WTC11 (cell line): ENCODE measurements around the gene ARHGAP28. TPM values are rescaled to one million over a fixed set of nuclear protein-coding genes. Genes with fewer than 3 reads are reported as not detected.
A peak's percentile ranks its signal among the peaks of the same experiment; 100 is the strongest.

ENCODE experiments used
- ATAC-seq: fragments of 200-7000 bp; cut with Tn5 transposase; 2 replicates; pipeline ENCODE4 v1.10.0; 2021; ENCODE audit warnings: mild to moderate bottlenecking, moderate library complexity
- CTCF ChIA-PET: fragments of 300-600 bp; sonication (Branson Sonifier 250); formaldehyde crosslinking; loops from one replicate; lab custom pipeline; 2021; ENCODE audit warnings: antibody characterized with exemption; lab: Charles Lee
- POLR2A ChIA-PET: fragments of 350-600 bp; sonication (Branson Sonifier 250); formaldehyde crosslinking; loops from one replicate; lab custom pipeline; 2021; ENCODE audit warnings: antibody characterized with exemption; lab: Charles Lee
- DNase-seq: peaks from one replicate; pipeline ENCODE4 v3.0.0; 2021; ENCODE audit warnings: low spot score
- H3K27ac Mint-ChIP-seq: 2 replicates; pipeline ENCODE4 v1.8.0; 2021; ENCODE audit warnings: mixed read lengths
- H3K27me3 Mint-ChIP-seq: 2 replicates; pipeline ENCODE4 v1.8.0; 2021; ENCODE audit warnings: low read depth, mild to moderate bottlenecking, moderate library complexity, mixed read lengths
- H3K36me3 Mint-ChIP-seq: 2 replicates; pipeline ENCODE4 v1.8.0; 2021; ENCODE audit warnings: mixed read lengths
- H3K4me1 Mint-ChIP-seq: 2 replicates; pipeline ENCODE4 v1.8.0; 2022; ENCODE audit warnings: mixed read lengths
- H3K4me3 Mint-ChIP-seq: 2 replicates; pipeline ENCODE4 v1.8.0; 2021; ENCODE audit warnings: mild to moderate bottlenecking, moderate library complexity, mixed read lengths
- H3K9me3 Mint-ChIP-seq: 2 replicates; pipeline ENCODE4 v1.8.0; 2021; ENCODE audit warnings: mixed read lengths
- ATF3 ChIP-seq: sonication (generic); formaldehyde crosslinking; conservative IDR thresholded peaks from 2 replicates; pipeline ENCODE4 v1.8.1; 2022; ENCODE audit warnings: mild to moderate bottlenecking, missing genetic modification reagents
- CREB1 ChIP-seq: sonication (generic); formaldehyde crosslinking; IDR thresholded peaks from 2 replicates; pipeline ENCODE4 v1.8.0; 2023; ENCODE audit warnings: mild to moderate bottlenecking, missing genetic modification reagents
- FOXP1 ChIP-seq: sonication (generic); formaldehyde crosslinking; IDR thresholded peaks from 2 replicates; pipeline ENCODE4 v1.8.0; 2022; ENCODE audit warnings: missing genetic modification reagents, mild to moderate bottlenecking, moderate library complexity, borderline replicate concordance
- HMGXB4 ChIP-seq: sonication (generic); formaldehyde crosslinking; IDR thresholded peaks from 2 replicates; pipeline ENCODE4 v1.8.1; 2023; ENCODE audit warnings: mild to moderate bottlenecking, moderate library complexity, missing genetic modification reagents
- KAT7 ChIP-seq: sonication (generic); formaldehyde crosslinking; IDR thresholded peaks from 2 replicates; pipeline ENCODE4 v1.8.1; 2023; ENCODE audit warnings: missing genetic modification reagents, mild to moderate bottlenecking, borderline replicate concordance
- MAX ChIP-seq: sonication (generic); formaldehyde crosslinking; IDR thresholded peaks from 2 replicates; pipeline ENCODE4 v1.8.0; 2022; ENCODE audit warnings: mild to moderate bottlenecking, missing genetic modification reagents
- MXD4 ChIP-seq: fragments of 250-450 bp; sonication (Bioruptor Pico); IDR thresholded peaks from 2 replicates; pipeline ENCODE4 v1.8.0; 2021; ENCODE audit warnings: mild to moderate bottlenecking, moderate library complexity, borderline replicate concordance
- NFE2L1 ChIP-seq: sonication (generic); formaldehyde crosslinking; IDR thresholded peaks from 2 replicates; pipeline ENCODE4 v1.8.1; 2023; ENCODE audit warnings: missing genetic modification reagents
- NR1H2 ChIP-seq: sonication (generic); formaldehyde crosslinking; IDR thresholded peaks from 2 replicates; pipeline ENCODE4 v1.9.0; 2021; ENCODE audit warnings: mild to moderate bottlenecking, moderate library complexity, missing genetic modification reagents
- PREB ChIP-seq: sonication (generic); formaldehyde crosslinking; IDR thresholded peaks from 2 replicates; pipeline ENCODE4 v1.8.1; 2022; ENCODE audit warnings: mild to moderate bottlenecking, missing genetic modification reagents, moderate library complexity, borderline replicate concordance
- RELA ChIP-seq: sonication (generic); formaldehyde crosslinking; IDR thresholded peaks from 2 replicates; pipeline ENCODE4 v1.8.1; 2022; ENCODE audit warnings: missing genetic modification reagents, mild to moderate bottlenecking, borderline replicate concordance
- USF2 ChIP-seq: sonication (generic); formaldehyde crosslinking; IDR thresholded peaks from 2 replicates; pipeline ENCODE4 v1.8.1; 2023; ENCODE audit warnings: mild to moderate bottlenecking, missing genetic modification reagents, moderate library complexity
- ZMAT4 ChIP-seq: fragments of 250-450 bp; sonication (Bioruptor Pico); IDR thresholded peaks from 2 replicates; pipeline ENCODE4 v1.9.0; 2021; ENCODE audit warnings: mild to moderate bottlenecking
- ZNF281 ChIP-seq: sonication (generic); formaldehyde crosslinking; IDR thresholded peaks from 2 replicates; pipeline ENCODE4 v1.8.0; 2023; ENCODE audit warnings: mild to moderate bottlenecking, missing genetic modification reagents
- ZNF512 ChIP-seq: sonication (generic); formaldehyde crosslinking; IDR thresholded peaks from 2 replicates; pipeline ENCODE4 v1.8.1; 2022; ENCODE audit warnings: missing genetic modification reagents, borderline replicate concordance
- total RNA-seq: library from RNA; stranded (reverse); gene quantifications from 3 replicates; pipeline ENCODE4 v1.2.3, GENCODE V29; 2021

ARHGAP28 gene
- total RNA-seq, 1 experiment from 2014 or later, result 14.8 TPM

GRCh38 chr18:6949800-6950586 lies 220.5 kb downstream of the ARHGAP28 start (continued):
- no peak for TF ChIP-seq ZNF512 (CRISPR knock-in tag)
- TF ChIP-seq ZNF281 (CRISPR knock-in tag), result no peak
- TF ChIP-seq NFE2L1 (CRISPR knock-in tag), result no peak
- TF ChIP-seq HMGXB4 (CRISPR knock-in tag), result no peak
- no peak for TF ChIP-seq USF2 (CRISPR knock-in tag)
- TF ChIP-seq FOXP1 (CRISPR knock-in tag), result no peak
- TF ChIP-seq CREB1 (CRISPR knock-in tag), result no peak

GRCh38 chr18:6950641-6951040 lies 221.1 kb downstream of the ARHGAP28 start:
- peak overlapping the region; percentile 31; the same call in 1 of the 2 replicates for H3K27ac Mint-ChIP-seq
- no peak overlapping the region for H3K4me3 Mint-ChIP-seq
- peaks cover 49% of the 10 kb centered on the region for H3K36me3 Mint-ChIP-seq
- ATAC-seq (no peak), DNase-seq (no peak)
- TF ChIP-seq PREB (CRISPR knock-in tag) (no peak), ZMAT4 (CRISPR knock-in tag) (no peak), KAT7 (CRISPR knock-in tag) (no peak), ATF3 (CRISPR knock-in tag) (no peak), FOXP1 (CRISPR knock-in tag) (no peak), MAX (CRISPR knock-in tag) (no peak), MXD4 (CRISPR knock-in tag) (no peak), NR1H2 (CRISPR knock-in tag) (no peak), ZNF512 (CRISPR knock-in tag) (no peak), RELA (CRISPR knock-in tag) (no peak), ZNF281 (CRISPR knock-in tag) (no peak)
- no peaks in the 10 kb centered on the region for H3K9me3 Mint-ChIP-seq
- ChIA-PET CTCF (no interaction called here), POLR2A (no interaction called here)
- peaks cover 10% of the 10 kb centered on the region for H3K4me1 Mint-ChIP-seq
- no peaks in the 10 kb centered on the region for H3K27me3 Mint-ChIP-seq
